ENCODE data around the gene ABCA7. TPM values are rescaled to one million over a fixed set of nuclear protein-coding genes. Genes with fewer than 3 reads are reported as not detected.

Gene ABCA7
- total RNA-seq, 1 donor from 2014 or later = 6.7 TPM

DNA sequence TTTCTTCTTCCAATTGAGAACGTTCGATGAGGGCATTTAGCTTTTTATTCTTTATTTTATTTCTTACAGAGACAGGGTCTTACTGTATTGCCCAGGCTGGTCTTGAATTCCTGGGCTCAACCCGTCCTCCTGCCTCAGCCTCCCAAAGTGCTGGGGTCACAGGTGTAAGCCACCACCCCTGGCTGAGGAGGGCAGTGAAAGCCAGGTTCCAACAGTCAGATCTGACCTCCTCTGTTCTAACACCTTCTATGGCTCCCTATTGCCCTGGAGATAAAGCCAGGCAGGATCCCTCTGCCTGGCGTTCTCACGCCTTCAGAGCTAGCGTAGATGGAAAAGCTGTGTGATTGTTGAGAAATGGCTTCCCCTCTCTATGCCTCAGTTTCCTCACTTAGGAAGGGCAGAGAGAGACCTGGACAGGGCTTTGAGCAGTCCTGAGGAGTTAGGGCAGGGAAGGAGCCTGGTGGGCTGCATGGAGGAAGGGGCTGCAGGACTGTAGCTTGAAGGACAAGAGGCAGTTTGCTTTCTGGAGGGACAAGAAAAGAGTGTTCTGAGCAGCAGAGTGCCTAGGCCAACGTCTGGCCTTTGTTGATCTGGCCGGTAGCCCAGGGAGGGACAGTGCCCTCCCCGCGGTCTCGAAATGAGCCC, 32.6 kb downstream of the ABCA7 start:
- TF ChIP-seq, protein P1, sequence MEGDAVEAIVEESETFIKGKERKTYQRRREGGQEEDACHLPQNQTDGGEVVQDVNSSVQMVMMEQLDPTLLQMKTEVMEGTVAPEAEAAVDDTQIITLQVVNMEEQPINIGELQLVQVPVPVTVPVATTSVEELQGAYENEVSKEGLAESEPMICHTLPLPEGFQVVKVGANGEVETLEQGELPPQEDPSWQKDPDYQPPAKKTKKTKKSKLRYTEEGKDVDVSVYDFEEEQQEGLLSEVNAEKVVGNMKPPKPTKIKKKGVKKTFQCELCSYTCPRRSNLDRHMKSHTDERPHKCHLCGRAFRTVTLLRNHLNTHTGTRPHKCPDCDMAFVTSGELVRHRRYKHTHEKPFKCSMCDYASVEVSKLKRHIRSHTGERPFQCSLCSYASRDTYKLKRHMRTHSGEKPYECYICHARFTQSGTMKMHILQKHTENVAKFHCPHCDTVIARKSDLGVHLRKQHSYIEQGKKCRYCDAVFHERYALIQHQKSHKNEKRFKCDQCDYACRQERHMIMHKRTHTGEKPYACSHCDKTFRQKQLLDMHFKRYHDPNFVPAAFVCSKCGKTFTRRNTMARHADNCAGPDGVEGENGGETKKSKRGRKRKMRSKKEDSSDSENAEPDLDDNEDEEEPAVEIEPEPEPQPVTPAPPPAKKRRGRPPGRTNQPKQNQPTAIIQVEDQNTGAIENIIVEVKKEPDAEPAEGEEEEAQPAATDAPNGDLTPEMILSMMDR (IDR thresholded peaks at IDR 0.05) = no peak
- Mint-ChIP-seq H3K27me3 (ENCODE audit: low read depth) (peaks cover 20% of the 10 kb centered on the region), H3K9me3 (ENCODE audit: low read depth) (no peaks in the 10 kb centered on the region), H3K4me1 (ENCODE audit: low read depth) (peaks cover 5% of the 10 kb centered on the region), H3K36me3 (ENCODE audit: low read depth) (no peaks in the 10 kb centered on the region), H3K4me3 (ENCODE audit: unreplicated experiment) (no peak overlapping the region), H3K27ac (ENCODE audit: unreplicated experiment) (no peak overlapping the region)
- no peak for DNase-seq (ENCODE audit: low spot score)

DNA sequence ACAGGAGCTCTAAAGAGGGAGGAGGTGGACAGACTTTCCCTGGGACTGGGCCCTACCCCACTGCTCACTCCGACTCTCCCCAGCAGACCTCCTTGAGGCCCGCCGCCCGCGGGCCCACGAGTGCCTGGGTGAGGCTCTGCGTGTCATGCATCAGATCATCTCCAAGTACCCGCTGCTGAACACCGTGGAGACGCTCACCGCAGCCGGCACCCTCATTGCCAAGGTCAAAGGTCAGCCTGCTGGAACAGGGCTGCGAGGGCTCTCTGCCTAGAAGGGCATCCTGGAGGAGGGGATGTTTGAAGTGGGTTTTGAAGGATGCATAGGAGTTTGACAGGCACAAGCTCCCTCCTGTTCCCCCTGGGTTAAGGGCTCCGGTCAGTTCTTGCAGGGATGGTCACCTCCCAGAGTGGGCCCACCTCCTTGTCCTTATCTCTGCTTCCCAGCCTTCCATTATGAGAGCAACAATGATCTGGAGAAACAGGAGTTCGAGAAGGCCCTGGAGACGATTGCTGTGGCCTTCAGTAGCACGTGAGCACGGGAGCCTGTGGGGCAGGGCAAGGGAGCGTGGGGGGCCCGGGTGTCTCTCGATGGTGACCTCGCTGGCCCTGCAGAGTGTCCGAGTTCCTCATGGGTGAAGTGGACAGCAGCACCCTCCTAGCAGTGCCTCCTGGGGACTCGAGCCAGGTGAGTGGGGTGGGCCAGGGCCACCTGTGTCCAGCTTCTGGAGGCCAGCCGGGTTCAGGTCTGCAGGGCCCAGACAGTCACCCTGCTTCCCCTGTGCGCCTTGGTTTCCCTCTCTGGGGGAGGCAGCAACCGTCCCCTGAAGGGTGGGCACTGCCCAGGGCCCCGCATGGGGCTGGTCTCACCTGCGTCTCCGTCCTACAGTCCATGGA, 33.4 kb downstream of the ABCA7 start:
- H3K27ac Mint-ChIP-seq (ENCODE audit: unreplicated experiment) = no peak overlapping the region
- H3K9me3 Mint-ChIP-seq (ENCODE audit: low read depth) = no peaks in the 10 kb centered on the region
- peak; percentile 86 for DNase-seq (ENCODE audit: low spot score)
- H3K4me1 Mint-ChIP-seq (ENCODE audit: low read depth) = peaks cover 5% of the 10 kb centered on the region
- H3K4me3 Mint-ChIP-seq (ENCODE audit: unreplicated experiment) = no peak overlapping the region
- peaks cover 18% of the 10 kb centered on the region for H3K27me3 Mint-ChIP-seq (ENCODE audit: low read depth)
- TF ChIP-seq, protein P1 (IDR thresholded peaks at IDR 0.05) = no peak
- no peaks in the 10 kb centered on the region for H3K36me3 Mint-ChIP-seq (ENCODE audit: low read depth)

DNA sequence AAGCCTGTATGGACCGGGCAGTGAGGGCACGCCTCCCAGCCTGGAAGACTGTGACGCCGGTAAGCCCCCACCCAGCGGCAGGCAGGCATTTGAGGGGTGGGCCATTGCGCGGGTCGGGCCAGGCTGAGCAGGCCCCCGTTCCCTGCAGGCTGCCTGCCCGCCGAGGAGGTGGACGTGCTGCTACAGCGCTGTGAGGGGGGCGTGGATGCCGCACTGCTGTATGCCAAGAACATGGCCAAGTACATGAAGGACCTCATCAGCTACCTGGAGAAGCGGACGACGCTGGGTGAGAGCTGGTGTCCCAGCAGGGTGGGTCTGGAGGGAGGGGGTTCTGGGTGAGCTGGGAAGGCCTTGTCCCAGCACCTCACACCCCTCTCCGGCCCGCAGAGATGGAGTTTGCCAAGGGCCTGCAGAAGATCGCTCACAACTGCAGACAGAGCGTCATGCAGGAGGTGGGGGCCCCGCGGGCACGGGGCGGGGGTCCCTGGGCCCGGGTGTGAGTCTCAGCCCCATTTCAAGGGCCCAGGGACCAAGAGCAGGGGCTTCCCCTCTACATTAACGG, 34.1 kb downstream of the ABCA7 start:
- TF ChIP-seq, protein P1 (IDR thresholded peaks at IDR 0.05) = no peak
- Mint-ChIP-seq H3K27ac (ENCODE audit: unreplicated experiment) (no peak overlapping the region), H3K36me3 (ENCODE audit: low read depth) (no peaks in the 10 kb centered on the region), H3K4me3 (ENCODE audit: unreplicated experiment) (no peak overlapping the region), H3K9me3 (ENCODE audit: low read depth) (no peaks in the 10 kb centered on the region), H3K27me3 (ENCODE audit: low read depth) (peaks cover 12% of the 10 kb centered on the region), H3K4me1 (ENCODE audit: low read depth) (peaks cover 5% of the 10 kb centered on the region)
- DNase-seq (ENCODE audit: low spot score) = peak; percentile 84

DNA sequence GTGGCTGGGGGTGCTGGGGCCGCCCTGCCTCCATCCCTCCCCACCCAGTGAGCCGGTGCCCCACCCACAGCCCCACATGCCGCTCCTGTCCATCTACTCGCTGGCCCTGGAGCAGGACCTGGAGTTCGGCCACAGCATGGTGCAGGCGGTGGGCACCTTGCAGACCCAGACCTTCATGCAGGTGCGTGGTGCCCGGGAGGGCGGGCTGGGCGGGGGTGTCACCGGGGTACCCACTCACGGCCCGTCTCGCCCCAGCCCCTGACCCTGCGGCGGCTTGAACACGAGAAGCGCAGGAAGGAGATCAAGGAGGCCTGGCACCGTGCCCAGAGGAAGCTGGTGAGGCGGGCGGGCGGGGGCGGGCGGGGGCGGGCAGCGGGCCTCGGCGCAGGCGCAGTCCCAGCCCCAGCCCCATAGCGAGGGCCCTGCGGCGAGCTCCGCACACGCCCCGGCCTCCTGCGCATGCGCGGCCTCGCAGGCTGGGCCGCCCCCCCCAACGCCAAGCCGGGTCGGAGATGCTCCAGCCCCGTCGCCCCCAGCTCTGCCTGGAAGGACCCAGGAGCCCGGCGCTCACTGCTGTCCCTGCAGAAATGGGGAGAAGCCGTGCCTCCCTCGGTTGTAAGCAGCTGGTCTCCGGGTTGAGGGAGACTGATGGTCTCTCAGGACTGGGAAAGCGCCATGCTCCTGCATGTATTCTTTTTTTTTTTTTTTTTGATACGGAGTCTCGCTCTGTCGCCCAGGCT, 34.8 kb downstream of the ABCA7 start:
- Mint-ChIP-seq H3K4me1 (ENCODE audit: low read depth) (peaks cover 5% of the 10 kb centered on the region), H3K36me3 (ENCODE audit: low read depth) (no peaks in the 10 kb centered on the region), H3K9me3 (ENCODE audit: low read depth) (no peaks in the 10 kb centered on the region), H3K27me3 (ENCODE audit: low read depth) (peaks cover 9% of the 10 kb centered on the region), H3K4me3 (ENCODE audit: unreplicated experiment) (no peak overlapping the region), H3K27ac (ENCODE audit: unreplicated experiment) (no peak overlapping the region)
- DNase-seq (ENCODE audit: low spot score) = peak; percentile 82
- TF ChIP-seq, protein P1 (IDR thresholded peaks at IDR 0.05) = no peak

DNA sequence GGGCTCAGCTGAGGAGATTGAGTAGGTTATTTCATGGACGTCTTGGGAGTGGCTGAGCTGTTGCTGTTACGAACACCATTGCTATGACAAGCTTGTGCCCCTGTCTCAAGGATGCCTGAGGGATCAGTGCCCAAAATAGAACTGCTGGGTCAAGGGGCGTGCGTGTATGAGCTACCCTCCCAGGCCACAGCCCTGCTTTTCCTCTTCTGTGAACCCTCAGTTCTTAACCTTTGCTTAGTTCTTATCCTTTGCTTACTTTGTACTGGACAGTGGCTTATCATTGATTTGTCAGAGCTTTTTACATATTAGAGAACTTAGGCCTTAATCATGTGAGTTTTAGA, 36.1 kb downstream of the ABCA7 start:
- TF ChIP-seq, protein P1 (IDR thresholded peaks at IDR 0.05) = no peak
- Mint-ChIP-seq H3K4me1 (ENCODE audit: low read depth) (peaks cover 5% of the 10 kb centered on the region), H3K27ac (ENCODE audit: unreplicated experiment) (no peak overlapping the region), H3K9me3 (ENCODE audit: low read depth) (no peaks in the 10 kb centered on the region), H3K27me3 (ENCODE audit: low read depth) (peaks cover 7% of the 10 kb centered on the region), H3K36me3 (ENCODE audit: low read depth) (no peaks in the 10 kb centered on the region), H3K4me3 (ENCODE audit: unreplicated experiment) (no peak overlapping the region)
- no peak for DNase-seq (ENCODE audit: low spot score)

Data from chondrocyte (in vitro differentiated cells).